Stimulated activated naive CD8-positive, alpha-beta T cell treated with anti-CD3 and anti-CD28 coated beads, Interleukin-15, amount 100 ng/mL, for 72 hours (primary cell): Measurements from ENCODE around the gene GP9.
"Not testable (repeated sequence)": the region's sequence is repeated elsewhere in the genome, so short reads cannot be mapped to it uniquely, and the experiment has no call there.

Experiments
- ATAC-seq: fragments of 150-1000 bp; cut with Tn5 transposase; 2 replicates; pipeline ENCODE4 v1.10.0; 2021; ENCODE audit warnings: mild to moderate bottlenecking, moderate library complexity
- DNase-seq, 2 donors: peaks; one replicate each; pipeline ENCODE4 v3.0.0; 2021 to 2022
- H3K27ac Mint-ChIP-seq, 2 donors: one replicate each; pipeline ENCODE4 v1.8.0; 2022; ENCODE audit warnings: mild to moderate bottlenecking in 2 of 2, mixed read lengths in 2 of 2, moderate library complexity in 2 of 2
- H3K27me3 Mint-ChIP-seq: one replicate; pipeline ENCODE4 v1.8.0; 2022; ENCODE audit warnings: mixed read lengths
- H3K4me1 Mint-ChIP-seq: one replicate; pipeline ENCODE4 v1.8.0; 2022; ENCODE audit warnings: mild to moderate bottlenecking, mixed read lengths
- H3K4me3 Mint-ChIP-seq, 2 donors: one replicate each; pipeline ENCODE4 v1.8.0; 2022; ENCODE audit warnings: mild to moderate bottlenecking in 2 of 2, mixed read lengths in 2 of 2, moderate library complexity in 1 of 2
- H3K9me3 Mint-ChIP-seq, 2 donors: one replicate each; pipeline ENCODE4 v1.8.0; 2022; ENCODE audit warnings: mixed read lengths in 2 of 2

The GP9 gene

GRCh38 chr3:129104498-129105079 lies 44.0 kb downstream of the GP9 start:
- H3K4me3 Mint-ChIP-seq: no peak overlapping the region

GRCh38 chr3:129105862-129106261 lies 45.3 kb downstream of the GP9 start:
- Mint-ChIP-seq H3K4me1 (peaks cover 92% of the 10 kb centered on the region), H3K9me3 (no peaks in the 10 kb centered on the region), H3K27me3 (no peaks in the 10 kb centered on the region), H3K27ac (peak overlapping the region in 1 of 2 donors; percentile 68), H3K4me3 (no peak overlapping the region)
- ATAC-seq: no peak
- no peak for DNase-seq

More at GRCh38 chr3:129104498-129105079, 44.0 kb downstream of the GP9 start:
- Mint-ChIP-seq H3K4me1 (peaks cover 94% of the 10 kb centered on the region), H3K27ac (peak overlapping the region; percentile 78 to 95), H3K9me3 (no peaks in the 10 kb centered on the region), H3K27me3 (no peaks in the 10 kb centered on the region)
- DNase-seq (no peak), ATAC-seq (no peak)

- ATAC-seq (no peak), DNase-seq (no peak)
- Mint-ChIP-seq H3K27ac (peak overlapping the region in 1 of 2 donors; percentile 91), H3K4me3 (peak overlapping the region in 1 of 2 donors; percentile 44), H3K27me3 (no peaks in the 10 kb centered on the region), H3K9me3 (no peaks in the 10 kb centered on the region), H3K4me1 (peaks cover 92% of the 10 kb centered on the region)
Measured at GRCh38 chr3:129106320-129106719, 45.7 kb downstream of the GP9 start.

GRCh38 chr3:129106866-129107565 lies 46.4 kb downstream of the GP9 start:
- no peak for DNase-seq
- H3K4me1 Mint-ChIP-seq: peaks cover 92% of the 10 kb centered on the region
- no peaks in the 10 kb centered on the region for H3K27me3 Mint-ChIP-seq
- no peaks in the 10 kb centered on the region for H3K9me3 Mint-ChIP-seq
- peak overlapping the region in 1 of 2 donors; percentile 54 for H3K4me3 Mint-ChIP-seq
- H3K27ac Mint-ChIP-seq: peak overlapping the region; percentile 94 to 96
- ATAC-seq: no peak

- no peaks in the 10 kb centered on the region for H3K27me3 Mint-ChIP-seq
- peak overlapping the region; percentile 52 to 61 for H3K4me3 Mint-ChIP-seq
- peaks cover 91% of the 10 kb centered on the region for H3K4me1 Mint-ChIP-seq
- no peak for DNase-seq
- H3K27ac Mint-ChIP-seq: peak overlapping the region; percentile 94 to 96
- no peak for ATAC-seq
- H3K9me3 Mint-ChIP-seq: no peaks in the 10 kb centered on the region
Measured at GRCh38 chr3:129107793-129108192, 47.2 kb downstream of the GP9 start.

GRCh38 chr3:129111076-129111780 lies 50.6 kb downstream of the GP9 start:
- not testable (repeated sequence) for ATAC-seq, H3K9me3 Mint-ChIP-seq, DNase-seq, H3K27me3 Mint-ChIP-seq
- Mint-ChIP-seq H3K4me3 (peak overlapping the region; percentile 69 to 79), H3K27ac (peak overlapping the region; percentile 99 to 100), H3K4me1 (peaks cover 90% of the 10 kb centered on the region)
